CD14-positive monocyte (primary cell): ENCODE results near the gene DUSP8. TPM values are rescaled to one million over a fixed set of nuclear protein-coding genes. Genes with fewer than 3 reads are reported as not detected.

Experiments
- DNase-seq, 3 donors: peaks; one replicate each; pipeline ENCODE4 v3.0.0-alpha.2; 2011 to 2022
- H2AFZ ChIP-seq: 2 replicates; pipeline ENCODE4 v1.6.0; 2012; ENCODE audit warnings: mild to moderate bottlenecking, low read depth, low read length, inconsistent platforms; ENCODE audit not compliant: insufficient read depth, poor library complexity, severe bottlenecking
- H3K27ac ChIP-seq, 2 donors: 1 replicate in 1 of 2; 2 replicates in 1 of 2; pipeline ENCODE4 v1.5.1; 2012 to 2013; ENCODE audit warnings: low read length in 2 of 2, control low read depth in 1 of 2, inconsistent platforms in 1 of 2, low read depth in 1 of 2, mild to moderate bottlenecking in 1 of 2
- H3K27me3 ChIP-seq, 2 donors: one replicate each; pipeline versions ENCODE4 v1.6.0 to v1.6.1; 2011 to 2013; ENCODE audit warnings: low read length in 2 of 2; ENCODE audit not compliant: control insufficient read depth in 2 of 2, insufficient read depth in 2 of 2
- H3K36me3 ChIP-seq, 2 donors: replicated peaks in 1 of 2; 1 replicate in 1 of 2; 2 replicates in 1 of 2; pipeline versions ENCODE4 v1.5.1 to v1.6.1; 2012 to 2013; ENCODE audit warnings: low read length in 2 of 2, control low read depth in 1 of 2, inconsistent platforms in 1 of 2, mild to moderate bottlenecking in 1 of 2; ENCODE audit not compliant: insufficient read depth in 2 of 2, control insufficient read depth in 1 of 2
- H3K4me1 ChIP-seq, 2 donors: 1 replicate in 1 of 2; 2 replicates in 1 of 2; pipeline versions ENCODE4 v1.5.1 to v1.6.1; 2012 to 2013; ENCODE audit warnings: low read length in 2 of 2, control low read depth in 1 of 2, inconsistent platforms in 1 of 2, mild to moderate bottlenecking in 1 of 2, moderate library complexity in 1 of 2; ENCODE audit not compliant: insufficient read depth in 2 of 2, control insufficient read depth in 1 of 2
- H3K4me2 ChIP-seq: replicated peaks from 2 replicates; pipeline ENCODE3; 2012; ENCODE audit warnings: low read length, moderate library complexity, mild to moderate bottlenecking; ENCODE audit not compliant: poor library complexity, severe bottlenecking; ENCODE audit errors: extremely low read depth
- H3K4me3 ChIP-seq, 3 experiments: fragments of 200-600 bp in 1 of 3; sonication (generic) in 1 of 3; replicated peaks in 1 of 3; 1 replicate in 2 of 3; 2 replicates in 1 of 3; pipeline ENCODE4 v1.5.1; 2011 to 2013; ENCODE audit warnings: low read length in 3 of 3, mild to moderate bottlenecking in 3 of 3, control low read depth in 2 of 3, low read depth in 2 of 3, inconsistent platforms in 1 of 3, moderate library complexity in 1 of 3
- H3K79me2 ChIP-seq: 2 replicates; pipeline ENCODE4 v1.6.0; 2012; ENCODE audit warnings: mild to moderate bottlenecking, control low read depth, inconsistent platforms, low read length, moderate library complexity; ENCODE audit not compliant: insufficient read depth
- H3K9ac ChIP-seq: 2 replicates; pipeline ENCODE4 v1.6.0; 2017; ENCODE audit warnings: low read length, mild to moderate bottlenecking; ENCODE audit not compliant: insufficient read depth, poor library complexity, severe bottlenecking
- H3K9me3 ChIP-seq, 2 donors: replicated peaks in 1 of 2; 1 replicate in 1 of 2; 2 replicates in 1 of 2; pipeline versions ENCODE4 v1.5.1 to v1.6.1; 2012 to 2013; ENCODE audit warnings: low read length in 2 of 2, control low read depth in 1 of 2; ENCODE audit not compliant: control insufficient read depth in 1 of 2, insufficient read depth in 1 of 2
- H4K20me1 ChIP-seq: 2 replicates; pipeline ENCODE4 v1.6.0; 2012; ENCODE audit warnings: mild to moderate bottlenecking, low read length, control low read depth, moderate library complexity; ENCODE audit not compliant: insufficient read depth
- H3K27ac Mint-ChIP-seq, 7 donors: one replicate each; pipeline ENCODE4 v1.8.0; 2020; ENCODE audit warnings: mild to moderate bottlenecking in 7 of 7, mixed read lengths in 7 of 7, moderate library complexity in 6 of 7, inconsistent platforms in 2 of 7
- H3K27me3 Mint-ChIP-seq, 3 donors: one replicate each; pipeline ENCODE4 v1.8.0; 2021 to 2022; ENCODE audit warnings: low read depth in 3 of 3, mild to moderate bottlenecking in 3 of 3, mixed read lengths in 3 of 3, moderate library complexity in 3 of 3, inconsistent platforms in 1 of 3
- H3K36me3 Mint-ChIP-seq, 2 donors: one replicate each; pipeline ENCODE4 v1.8.0; 2020; ENCODE audit warnings: mixed read lengths in 2 of 2, inconsistent platforms in 1 of 2, mild to moderate bottlenecking in 1 of 2
- H3K4me1 Mint-ChIP-seq: one replicate; pipeline ENCODE4 v1.8.0; 2020; ENCODE audit warnings: mild to moderate bottlenecking, mixed read lengths
- H3K4me3 Mint-ChIP-seq, 2 donors: one replicate each; pipeline ENCODE4 v1.8.0; 2020; ENCODE audit warnings: mild to moderate bottlenecking in 2 of 2, mixed read lengths in 2 of 2, moderate library complexity in 1 of 2
- H3K9me3 Mint-ChIP-seq, 7 donors: one replicate each; pipeline ENCODE4 v1.8.0; 2020 to 2022; ENCODE audit warnings: mixed read lengths in 7 of 7, mild to moderate bottlenecking in 6 of 7, moderate library complexity in 6 of 7, inconsistent platforms in 2 of 7
- CTCF ChIP-seq: fragments of 200-600 bp; IDR thresholded peaks from one replicate; pipeline ENCODE4 v1.8.0; 2022; ENCODE audit warnings: antibody characterized with exemption, mild to moderate bottlenecking
- WGBS: methylation state at CpG from one replicate; pipeline ENCODE4 v1.1.5; 2013; ENCODE audit warnings: missing lambda C conversion rate; ENCODE audit not compliant: insufficient coverage; 5-methylcytosine and 5-hydroxymethylcytosine counted together
- intact Hi-C, 2 donors: fragments of 100-400 bp; cut with micrococcal nuclease; formaldehyde crosslinking; loops; one replicate each; pipeline versions ENCODE4 v1.15.0 to v1.15.1; 2023
- polyA plus RNA-seq, 3 donors: library from polyadenylated mRNA; depleted of rRNA in 1 of 3; unstranded in 2 of 3; stranded (reverse) in 1 of 3; fragments of 300-500 nt in 2 of 3; fragments of >200 nt in 1 of 3; fragmentation: Illumina TruSeq in 2 of 3; gene quantifications; 1 replicate in 2 of 3; 2 replicates in 1 of 3; pipeline ENCODE4 v1.2.3, GENCODE V29; 2012 to 2021

The DUSP8 gene
- polyA plus RNA-seq, 3 donors: 0.61 TPM; not detected in 2

- H4K20me1 ChIP-seq: peaks cover 93% of the 10 kb centered on the region
- peaks cover 2% of the 10 kb centered on the region for H3K4me1 Mint-ChIP-seq
These were observed 38.7 kb downstream of the DUSP8 start for GRCh38 chr11:1533342-1533725.

GRCh38 chr11:1532606-1533341 is 39.3 kb downstream of the DUSP8 start:
- no peak overlapping the region for H3K4me2 ChIP-seq
- no peak overlapping the region for H2AFZ ChIP-seq
- no peak overlapping the region for H3K4me3 Mint-ChIP-seq
- no peaks in the 10 kb centered on the region for H3K9me3 ChIP-seq
- intact Hi-C loops: no loop called here
- H3K27ac Mint-ChIP-seq: peak overlapping the region in 1 of 7 donors; percentile 53
- H3K9ac ChIP-seq: no peak overlapping the region
- H3K27ac ChIP-seq: no peak overlapping the region
- H4K20me1 ChIP-seq: peaks cover 99% of the 10 kb centered on the region
- DNase-seq: no peak
- H3K27me3 ChIP-seq: no peaks in the 10 kb centered on the region
- no peaks in the 10 kb centered on the region for H3K4me1 ChIP-seq
- H3K4me1 Mint-ChIP-seq: peaks cover 2% of the 10 kb centered on the region
- H3K36me3 Mint-ChIP-seq: peaks cover 26 to 45% of the 10 kb centered on the region in 2 donors
- 89% methylated on average over 18 of the region's 20 CpGs for WGBS
- H3K4me3 ChIP-seq: no peak overlapping the region
- peaks cover 23 to 46% of the 10 kb centered on the region in 2 donors for H3K36me3 ChIP-seq
- TF ChIP-seq CTCF: no peak
- peaks cover 0 to under 1% (median 0%) of the 10 kb centered on the region in 7 donors for H3K9me3 Mint-ChIP-seq
- H3K79me2 ChIP-seq: peaks cover 93% of the 10 kb centered on the region
- H3K27me3 Mint-ChIP-seq: peaks cover 2% of the 10 kb centered on the region in 3 donors

More at GRCh38 chr11:1533342-1533725, 38.7 kb downstream of the DUSP8 start:
- TF ChIP-seq CTCF: no peak
- H3K9ac ChIP-seq: no peak overlapping the region
- H3K4me2 ChIP-seq: no peak overlapping the region
- H3K27ac Mint-ChIP-seq: peak overlapping the region in 1 of 7 donors; percentile 53
- H3K27ac ChIP-seq: no peak overlapping the region
- peaks cover 6 to 7% (median 7%) of the 10 kb centered on the region in 3 donors for H3K27me3 Mint-ChIP-seq
- H3K79me2 ChIP-seq: peaks cover 88% of the 10 kb centered on the region
- intact Hi-C loops: no loop called here
- H3K9me3 Mint-ChIP-seq: peaks cover 0 to 4% (median 2%) of the 10 kb centered on the region in 7 donors
- peaks cover 23 to 46% of the 10 kb centered on the region in 2 donors for H3K36me3 ChIP-seq
- peaks cover 26 to 45% of the 10 kb centered on the region in 2 donors for H3K36me3 Mint-ChIP-seq
- 79% methylated on average over 8 of the region's 10 CpGs for WGBS
- H3K9me3 ChIP-seq: peaks cover 0 to 2% of the 10 kb centered on the region in 2 donors
- H3K27me3 ChIP-seq: peaks cover 0 to 3% of the 10 kb centered on the region in 2 donors
- no peak overlapping the region for H3K4me3 ChIP-seq
- DNase-seq: no peak
- no peak overlapping the region for H3K4me3 Mint-ChIP-seq
- H3K4me1 ChIP-seq: no peaks in the 10 kb centered on the region
- H2AFZ ChIP-seq: no peak overlapping the region
